Stimulated activated CD4-positive, alpha-beta T cell treated with anti-CD3 and anti-CD28 coated beads, Interleukin-4, amount 100 ng/mL, for 4 hours (primary cell): ENCODE measurements around the gene DCDC1.

ENCODE experiments used
- DNase-seq, 2 experiments: peaks; one replicate each; pipeline ENCODE4 v3.0.0-alpha.2; 2020

Gene DCDC1

DNA sequence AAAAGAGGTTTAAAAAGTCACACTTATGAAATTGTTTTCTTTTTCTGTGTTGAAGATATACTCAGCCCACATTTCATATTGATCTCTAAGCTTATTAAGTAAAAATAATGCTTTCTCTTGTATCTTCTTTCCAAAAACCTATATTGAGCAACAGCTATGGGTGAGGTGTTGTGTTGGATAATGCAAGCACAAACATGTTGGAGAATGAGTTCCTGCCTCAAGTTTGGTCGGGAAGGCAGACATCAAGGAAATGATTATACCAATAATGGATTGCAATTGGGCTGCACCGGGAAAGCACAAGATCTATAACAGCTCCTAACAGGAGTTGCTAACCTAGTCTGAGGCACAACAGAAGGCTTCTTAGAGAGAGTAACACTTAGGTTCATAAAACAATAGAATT lies 474.5 kb downstream of the DCDC1 start:
- no peak for DNase-seq

DNA sequence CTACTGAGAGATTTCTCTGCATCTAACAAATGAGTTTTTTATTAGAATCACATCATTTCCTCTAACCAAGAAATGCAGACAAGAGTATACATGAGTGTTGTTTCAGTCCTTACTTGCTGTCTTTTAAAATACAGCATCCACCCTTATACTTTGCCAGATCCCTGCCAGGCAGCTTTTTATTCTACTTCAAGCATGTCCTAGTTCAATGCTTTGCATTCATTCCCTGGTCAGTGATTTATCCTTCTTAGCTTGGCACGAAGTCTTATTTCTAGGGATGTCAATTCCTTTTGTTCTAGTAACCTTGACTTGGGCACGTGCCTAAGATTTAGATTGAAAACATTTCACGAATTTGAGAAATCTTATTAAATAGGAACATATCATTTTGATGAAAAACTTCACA lies 476.2 kb downstream of the DCDC1 start:
- DNase-seq, result no peak

DNA sequence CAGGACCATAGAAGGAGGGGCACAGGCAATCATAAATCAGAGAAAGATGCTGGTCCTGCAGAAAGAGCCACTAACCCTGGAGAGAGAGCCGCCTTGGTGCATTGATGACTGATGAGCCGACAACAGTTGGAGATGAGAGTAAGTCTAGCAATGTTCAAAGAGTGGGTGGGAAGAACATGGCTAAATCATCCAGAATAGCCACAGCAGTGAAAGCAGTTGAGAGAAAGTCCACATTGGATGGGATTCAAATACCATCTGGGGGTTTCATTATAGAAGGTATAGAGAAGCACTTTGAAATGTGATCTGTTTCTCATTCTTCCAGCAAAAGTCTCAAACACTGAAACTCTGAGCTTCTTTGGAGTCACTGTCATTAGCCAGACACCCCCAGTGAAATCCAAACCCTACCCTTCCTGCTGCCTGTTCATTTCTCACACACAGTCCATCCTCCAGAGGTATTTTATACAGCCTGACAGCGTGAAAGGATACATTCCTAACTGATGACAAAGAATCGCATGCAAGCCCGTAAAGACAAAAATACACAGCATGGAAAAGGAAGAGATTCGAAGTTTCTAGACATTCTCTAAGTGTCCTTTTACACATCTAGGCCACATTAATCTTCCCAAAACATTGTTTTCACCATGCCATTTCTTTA lies 480.3 kb downstream of the DCDC1 start:
- DNase-seq, result no peak

DNA sequence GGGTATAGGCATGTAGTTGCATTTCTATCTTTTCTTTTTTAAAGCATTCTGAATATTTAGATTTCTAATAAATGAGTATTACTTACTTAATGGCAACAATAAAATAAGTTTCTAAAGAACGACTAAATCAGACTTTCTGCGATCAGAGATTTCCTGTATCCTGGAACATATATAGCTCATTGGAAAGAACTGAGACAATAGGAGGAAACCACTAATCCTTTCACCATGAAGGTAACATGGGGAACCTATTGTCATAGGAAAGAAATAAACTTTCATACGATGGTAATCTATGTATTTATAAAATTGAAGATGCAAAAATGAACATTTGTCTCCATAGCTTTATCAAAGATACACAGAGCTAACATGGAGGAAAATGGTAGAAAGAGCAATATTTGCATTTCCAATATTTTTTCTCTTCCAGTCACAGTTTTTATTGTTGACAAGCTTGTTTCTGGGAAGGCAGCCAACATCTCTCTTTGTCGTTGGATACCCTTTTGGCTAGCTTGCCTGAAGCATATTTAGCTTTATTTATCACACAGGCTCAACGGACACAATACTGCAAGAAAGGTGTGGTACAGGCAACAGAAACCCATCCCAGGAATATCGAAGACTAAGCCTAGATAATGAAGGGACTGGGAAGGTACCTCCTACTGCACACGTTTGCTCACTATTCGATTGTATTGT lies 490.1 kb downstream of the DCDC1 start:
- DNase-seq, result no peak

DNA sequence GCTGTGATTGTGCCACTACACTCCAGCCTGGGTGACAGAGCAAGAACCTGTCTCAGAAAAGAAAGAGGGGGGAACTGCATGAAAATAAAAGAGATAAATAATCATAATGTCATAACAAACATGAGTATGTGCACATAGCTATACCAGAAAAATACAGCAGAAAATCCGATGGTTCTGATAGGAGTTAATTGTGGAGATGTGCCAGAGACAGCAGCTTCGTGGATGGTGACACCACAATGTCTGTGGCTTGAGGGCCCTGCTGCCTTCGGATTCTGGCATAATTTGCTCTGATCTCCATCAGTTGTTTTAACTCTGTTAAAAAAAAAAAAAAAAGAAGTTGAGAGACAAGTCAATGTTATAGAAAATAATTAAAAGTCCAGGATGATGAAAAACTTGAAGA lies 491.1 kb downstream of the DCDC1 start:
- DNase-seq, result no peak

DNA sequence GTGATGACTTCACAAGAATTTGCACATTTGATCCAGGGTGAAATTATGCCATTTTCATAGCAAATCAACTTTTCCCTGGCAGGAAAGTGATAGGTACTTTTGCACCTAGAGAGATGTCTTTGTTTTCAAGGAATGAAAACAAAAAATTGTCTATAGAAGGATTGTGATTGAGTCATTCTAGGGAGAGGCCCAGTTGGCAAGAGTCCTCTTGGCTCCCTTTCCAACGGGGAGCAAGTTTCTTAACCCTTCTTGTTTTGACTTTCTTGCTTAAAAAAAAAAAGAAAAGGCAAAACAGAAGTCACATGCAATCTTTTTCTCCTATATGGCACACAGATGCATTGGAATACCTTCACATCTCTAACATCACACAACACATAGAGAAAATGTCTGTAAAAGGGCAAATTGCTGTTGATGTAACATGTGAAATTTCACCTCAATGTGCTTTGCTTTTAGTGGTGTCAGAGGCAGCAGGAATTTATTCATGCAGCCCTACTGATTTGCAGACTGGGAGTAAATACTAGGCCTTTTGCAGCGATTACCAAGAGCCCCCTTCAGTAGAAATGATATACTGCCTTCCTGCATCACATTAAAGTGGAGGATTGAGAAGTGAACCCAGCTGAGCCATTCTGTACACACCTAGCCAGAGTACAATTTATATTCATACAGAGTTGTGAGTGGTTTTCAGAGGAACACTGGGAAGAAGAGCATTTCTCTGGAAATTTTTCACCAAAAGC lies 492.7 kb downstream of the DCDC1 start:
- no peak for DNase-seq

DNA sequence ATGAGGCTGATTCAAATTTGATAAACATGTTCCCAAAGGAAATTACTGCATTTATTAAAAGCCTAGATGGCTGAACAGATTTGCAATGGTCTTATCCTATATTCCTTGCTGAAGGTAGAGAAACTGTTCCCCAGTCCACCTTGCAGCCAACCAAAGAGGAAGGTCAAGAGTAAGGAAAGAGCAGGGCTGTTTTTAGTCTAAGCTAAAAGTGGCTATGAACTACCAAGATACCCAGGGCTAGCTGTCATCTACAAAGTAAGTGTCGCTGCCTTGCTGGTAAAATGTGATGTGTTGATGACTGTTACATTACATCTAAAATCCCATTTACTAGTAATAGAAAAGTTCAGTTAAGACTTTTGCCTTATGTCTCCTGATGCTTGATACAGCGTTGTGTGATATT lies 493.3 kb downstream of the DCDC1 start:
- no peak for DNase-seq

DNA sequence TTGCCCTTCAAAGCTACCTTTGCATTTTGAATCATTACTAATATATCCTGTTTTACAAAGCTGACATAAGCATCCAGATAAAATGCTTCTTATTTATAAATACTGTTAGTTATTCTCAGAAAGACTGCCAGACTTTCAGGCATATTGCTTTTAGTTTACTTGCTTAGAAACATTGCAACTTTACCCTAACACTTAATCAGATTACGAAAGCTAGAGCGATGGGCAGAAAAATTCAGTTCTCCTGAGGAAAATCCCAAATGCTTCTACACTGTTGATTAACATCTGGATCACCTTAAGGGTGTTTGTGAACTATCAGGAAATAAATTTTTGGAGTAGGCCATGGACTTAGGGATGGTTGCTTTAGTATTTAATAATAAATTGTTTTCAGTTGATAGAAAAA lies 493.7 kb downstream of the DCDC1 start:
- no peak for DNase-seq

DNA sequence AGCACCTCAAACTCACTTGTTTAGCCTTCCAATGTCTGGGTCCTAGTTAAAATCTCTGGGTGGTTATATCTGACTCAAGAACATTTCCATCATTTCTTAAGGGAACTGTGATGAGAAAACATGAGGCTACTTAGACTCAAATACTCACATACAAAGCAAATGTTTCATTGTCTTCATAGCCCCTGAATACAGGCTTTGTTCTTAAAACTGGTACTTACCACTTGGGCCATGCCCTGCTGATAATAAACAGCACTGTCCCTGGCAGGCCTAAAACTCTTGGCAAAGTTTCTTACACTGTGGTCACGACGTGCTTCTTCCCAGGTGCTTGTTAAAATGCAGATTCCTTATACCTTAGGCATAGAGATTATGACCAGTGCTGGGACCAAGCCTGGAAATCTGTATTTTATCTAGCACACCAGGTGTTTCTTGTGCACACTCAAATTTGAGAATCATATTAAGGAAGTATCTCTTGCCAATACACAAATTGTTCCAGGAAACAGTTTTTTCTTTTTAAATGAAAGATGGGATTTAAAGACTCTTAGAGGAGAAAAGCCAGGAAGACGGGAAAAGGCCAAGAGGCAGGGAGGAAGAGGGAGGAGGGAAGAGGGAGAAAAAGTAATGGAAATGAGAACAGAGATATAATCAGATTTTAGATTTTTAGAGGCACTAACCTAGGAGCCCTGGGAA lies 495.5 kb downstream of the DCDC1 start:
- DNase-seq, result no peak

DNA sequence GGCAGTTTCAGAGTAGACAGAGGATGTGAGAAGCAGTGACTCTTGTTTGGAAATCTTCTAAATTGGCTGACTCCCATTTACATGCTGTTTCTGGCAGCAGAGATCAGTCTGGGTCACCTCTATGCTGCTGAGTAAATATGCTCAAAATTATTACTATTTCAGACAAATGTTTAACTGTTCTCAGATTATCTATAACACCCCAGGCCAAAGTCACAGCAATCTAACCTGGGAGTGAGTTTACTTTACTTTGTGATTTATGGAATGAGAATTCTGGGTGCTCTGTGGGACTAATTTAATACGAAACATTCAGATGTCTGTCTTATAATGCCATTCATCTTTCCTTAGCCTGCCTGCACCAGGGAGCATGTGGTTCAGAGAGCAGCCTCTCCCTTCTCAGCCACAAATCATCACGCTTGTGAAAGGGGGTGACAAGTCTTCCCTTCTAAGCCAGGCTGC lies 500.9 kb downstream of the DCDC1 start:
- no peak for DNase-seq

DNA sequence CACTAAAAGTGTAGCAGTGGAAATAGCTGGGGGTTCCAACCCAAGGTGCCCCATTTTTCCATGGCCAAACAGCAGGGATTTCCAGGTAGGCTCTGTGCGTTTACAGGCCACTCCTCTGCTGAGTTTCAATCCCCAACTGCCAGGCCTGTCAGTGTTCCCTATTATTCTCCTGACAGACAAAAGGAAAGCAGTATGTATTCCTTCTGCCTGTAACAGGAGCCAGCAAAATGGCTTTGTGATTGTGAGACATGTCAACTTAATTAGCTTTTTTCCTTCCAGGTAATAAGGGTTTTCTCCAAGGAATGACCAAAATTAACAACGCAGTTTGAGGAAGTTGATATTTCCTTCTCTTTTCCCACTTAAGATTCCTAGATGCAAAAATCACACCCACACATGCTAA lies 506.3 kb downstream of the DCDC1 start:
- DNase-seq, result no peak

DNA sequence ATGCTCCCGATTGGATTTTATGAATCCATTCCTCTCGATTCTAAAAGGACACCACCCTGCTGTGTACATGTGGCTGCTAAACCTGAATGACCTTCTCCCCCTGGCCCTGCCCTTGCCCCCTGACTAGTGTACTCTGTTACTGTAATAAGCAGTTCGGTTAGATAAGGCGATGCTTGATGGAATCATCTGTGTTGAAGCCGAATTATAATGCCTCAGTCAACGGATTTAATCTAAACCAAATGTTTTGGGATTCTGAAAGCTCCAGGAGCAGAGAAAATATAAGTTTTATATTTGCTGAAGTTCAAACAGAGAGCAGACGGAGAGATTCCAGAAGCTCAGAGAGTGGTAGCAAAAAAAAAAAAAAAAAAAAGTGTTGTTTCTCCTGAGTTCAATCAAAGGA lies 508.0 kb downstream of the DCDC1 start:
- DNase-seq, result no peak

DNA sequence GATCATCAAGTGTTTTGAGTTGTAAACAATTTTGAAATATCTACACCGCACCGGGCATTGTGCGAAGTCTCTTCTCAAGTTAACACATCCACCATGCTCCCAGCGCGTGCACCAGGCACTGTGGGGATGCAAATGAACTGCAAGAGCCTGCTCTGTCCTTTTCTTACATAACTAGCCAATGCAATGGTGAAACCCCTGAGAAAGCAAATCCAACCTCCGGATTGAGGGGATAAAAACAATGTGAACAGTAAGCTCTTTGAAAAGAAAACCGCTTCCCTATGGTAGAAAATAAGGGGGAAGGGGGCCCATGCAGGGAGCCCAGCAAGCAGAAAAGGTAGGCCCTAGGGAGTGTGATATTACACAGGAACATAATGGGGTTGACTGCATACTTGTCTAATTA lies 508.5 kb downstream of the DCDC1 start:
- no peak for DNase-seq

DNA sequence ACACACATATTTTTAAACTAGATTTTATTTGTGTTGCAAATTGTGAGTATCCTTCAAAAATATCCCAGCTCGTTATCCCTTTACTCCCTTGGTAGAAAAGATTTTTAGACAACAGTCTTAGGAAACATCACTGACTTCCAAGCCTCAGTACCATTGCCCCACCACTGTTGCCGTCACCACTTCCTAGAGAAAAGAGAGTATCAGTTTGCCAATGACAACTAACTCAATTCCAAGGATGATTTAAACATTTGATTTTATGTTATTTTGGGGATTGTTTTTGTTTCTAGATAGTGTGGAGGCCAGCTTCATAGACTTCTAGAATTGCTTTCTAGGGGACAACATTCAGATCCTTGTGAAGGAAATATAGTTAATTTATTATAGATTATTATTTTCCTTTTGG lies 509.4 kb downstream of the DCDC1 start:
- DNase-seq, result no peak

DNA sequence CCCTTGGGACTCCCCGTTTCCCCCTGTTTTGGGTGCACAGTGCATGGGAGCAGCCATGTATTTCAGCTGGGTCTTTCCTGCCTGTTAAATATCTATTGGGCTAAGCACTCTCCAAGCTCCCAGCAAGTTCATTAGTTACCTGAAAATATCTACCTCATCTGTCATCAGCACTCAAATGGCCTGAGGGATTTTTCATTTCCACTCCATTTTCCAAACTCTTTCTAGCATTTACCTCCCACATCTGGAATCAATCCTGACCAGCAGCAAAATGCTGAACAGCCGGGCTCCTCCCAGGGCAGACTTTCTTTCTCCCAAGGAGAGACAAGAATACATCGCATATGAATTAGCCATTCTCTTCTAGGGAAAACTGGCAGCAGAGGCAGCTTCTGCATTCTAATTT lies 509.9 kb downstream of the DCDC1 start:
- DNase-seq, result no peak

DNA sequence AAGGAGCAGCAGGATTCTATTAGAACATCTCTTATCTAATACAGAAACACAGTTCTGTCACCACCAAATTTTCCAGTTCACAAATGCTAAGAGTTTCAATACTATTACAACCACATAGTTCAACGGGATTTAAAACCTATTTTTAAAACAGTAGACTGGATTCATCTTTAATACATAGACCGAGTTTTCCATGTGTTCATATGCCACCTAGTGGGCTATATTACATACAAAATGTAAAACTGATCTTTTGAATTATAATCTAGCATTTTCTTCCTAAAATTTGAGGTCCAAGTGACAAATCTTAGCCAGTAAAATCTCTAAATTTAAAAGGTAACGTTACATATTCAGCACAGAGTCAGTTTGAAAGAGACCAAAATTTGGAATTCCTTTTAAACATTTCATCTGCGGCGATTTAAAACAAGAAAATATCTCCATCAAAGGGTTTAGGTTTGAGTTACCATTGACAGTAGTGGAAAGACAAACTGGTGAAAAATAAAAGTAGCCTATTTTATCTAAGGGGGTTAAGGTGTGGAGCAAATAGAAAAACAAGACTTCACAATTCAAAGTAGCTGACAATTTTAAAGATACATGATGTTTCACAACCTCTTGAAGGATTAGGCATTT lies 514.0 kb downstream of the DCDC1 start:
- no peak for DNase-seq

DNA sequence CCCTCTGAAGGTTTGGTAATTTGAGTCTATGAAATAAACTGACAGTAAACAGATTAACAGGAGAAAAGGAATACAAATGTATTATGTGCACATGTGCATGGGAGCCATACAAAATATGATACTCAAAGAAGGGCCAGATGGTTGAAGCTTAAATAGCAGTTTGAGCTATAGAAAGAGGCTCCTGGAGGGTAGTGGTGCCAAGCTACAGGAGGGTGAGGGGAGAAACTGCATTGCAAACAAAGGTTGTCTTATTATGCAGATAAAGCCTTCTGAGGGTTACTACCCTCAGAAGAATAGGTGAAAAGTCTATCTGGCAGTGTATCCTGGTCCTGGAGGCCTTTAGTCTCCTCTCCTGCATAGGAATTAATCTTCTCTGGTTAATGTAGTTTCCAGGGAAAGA lies 516.1 kb downstream of the DCDC1 start:
- DNase-seq, result no peak

DNA sequence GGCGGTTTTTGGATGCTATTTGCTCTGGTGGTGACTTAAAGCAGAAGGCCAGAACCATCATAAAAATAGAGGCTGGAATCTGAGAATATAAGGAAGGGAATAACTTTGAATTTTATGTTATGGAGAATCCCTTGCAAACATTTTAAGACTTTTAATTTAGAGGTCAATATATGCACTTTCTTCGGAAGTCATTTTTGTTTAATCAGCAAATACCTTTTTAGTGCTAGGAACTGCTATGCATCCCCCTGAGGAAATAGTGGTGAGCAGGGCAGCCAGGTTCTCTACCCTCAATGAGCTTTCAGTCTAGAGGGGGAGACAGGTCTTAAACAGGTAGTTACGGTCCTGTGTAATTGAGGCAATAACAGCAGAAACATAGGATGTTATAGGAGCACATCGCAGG lies 516.9 kb downstream of the DCDC1 start:
- no peak for DNase-seq

DNA sequence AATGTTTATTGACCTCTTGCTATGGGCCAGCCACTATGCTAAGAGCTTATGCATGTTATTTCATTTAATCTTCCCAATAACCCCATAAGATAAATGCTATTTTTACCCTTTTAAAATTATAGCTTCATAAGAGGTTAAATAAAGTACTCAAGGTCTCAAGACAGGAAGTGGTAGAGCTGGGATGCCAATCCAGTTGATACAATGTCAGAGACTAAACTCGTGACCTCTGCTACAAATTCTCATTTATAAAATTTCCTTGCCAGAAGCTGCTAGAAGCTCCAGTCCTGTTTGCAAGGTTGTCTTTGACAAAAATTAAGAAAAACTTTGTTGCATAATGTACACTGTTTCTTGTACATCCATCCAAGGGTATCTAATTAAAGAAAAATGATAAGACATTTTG lies 517.4 kb downstream of the DCDC1 start:
- no peak for DNase-seq

DNA sequence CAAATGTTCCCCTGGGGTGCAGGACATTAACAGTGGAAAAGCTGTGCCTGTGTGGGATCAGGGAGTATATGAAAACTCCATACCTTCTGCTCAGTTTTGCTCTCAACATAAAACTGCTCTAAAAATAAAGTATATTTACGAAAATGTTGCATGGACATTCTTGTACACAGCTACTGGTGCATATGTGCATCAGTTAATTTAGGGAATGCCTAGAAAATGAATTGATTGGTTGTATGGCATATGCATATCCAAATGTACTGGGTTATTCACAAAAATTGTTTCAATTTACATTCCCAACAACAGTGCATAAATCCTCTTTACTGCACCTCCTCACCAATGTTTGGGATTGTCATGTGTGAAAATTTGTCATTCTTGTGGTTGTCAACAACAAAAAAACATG lies 532.3 kb downstream of the DCDC1 start:
- no peak for DNase-seq

DNA sequence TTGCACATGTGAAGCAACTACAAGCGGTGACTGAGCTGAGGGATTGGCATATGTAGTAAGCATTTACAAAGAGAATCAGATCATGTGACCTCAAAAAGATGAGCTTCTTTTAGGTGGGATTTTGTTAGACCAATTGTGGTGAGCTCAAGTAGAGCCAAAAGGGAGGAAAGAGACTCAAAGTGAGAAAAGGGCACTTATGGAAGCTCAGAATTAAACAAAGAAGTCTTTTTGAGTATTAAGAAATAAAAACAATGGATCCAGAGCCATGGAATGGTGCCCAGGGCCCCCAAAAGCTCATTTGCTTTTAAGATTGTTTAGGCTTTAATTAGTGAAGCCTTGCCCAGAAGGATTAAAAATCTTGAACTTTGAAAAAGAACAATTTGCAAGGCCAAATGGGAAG lies 536.7 kb downstream of the DCDC1 start:
- no peak for DNase-seq

DNA sequence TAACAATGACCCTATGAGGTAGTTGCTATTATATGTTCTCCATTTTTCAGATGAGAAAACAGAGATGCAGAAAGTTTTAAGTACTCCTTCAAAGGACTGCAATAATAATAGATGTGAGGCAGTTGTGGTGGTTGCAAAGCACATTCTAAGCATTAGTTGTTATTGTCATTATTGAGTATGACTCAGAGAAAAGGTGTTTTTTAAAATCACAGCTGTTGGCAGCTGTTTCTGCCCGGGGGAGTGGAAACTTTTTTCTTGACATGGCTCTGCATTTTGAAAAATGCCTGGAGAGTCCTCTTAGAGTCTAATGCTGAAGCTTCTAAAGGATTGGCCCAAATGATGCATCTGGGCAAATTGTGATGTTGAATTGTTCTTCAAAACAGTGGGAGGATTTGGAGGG lies 538.9 kb downstream of the DCDC1 start:
- no peak for DNase-seq

DNA sequence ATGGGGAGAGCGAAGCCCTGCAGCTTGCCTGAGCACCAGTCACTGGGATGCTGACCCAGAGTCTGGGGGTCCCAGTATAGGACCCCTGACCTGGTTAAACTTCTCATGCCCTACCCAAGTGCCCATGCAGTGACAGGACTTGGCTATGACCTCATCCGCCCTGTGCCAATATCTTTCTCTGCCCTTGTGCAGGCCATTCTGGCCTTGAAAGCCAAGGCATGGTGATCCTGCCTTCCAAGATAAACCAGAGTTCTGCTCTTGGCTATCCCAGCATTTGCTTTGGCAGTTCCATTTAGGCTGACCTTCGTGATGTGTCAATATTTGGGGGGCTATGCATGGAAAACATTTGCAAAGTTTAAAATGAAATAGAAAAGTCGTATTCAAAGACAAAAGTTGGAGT lies 542.6 kb downstream of the DCDC1 start:
- DNase-seq, result no peak
